ENCODE measurements around the gene ARHGAP24. TPM values are rescaled to one million over a fixed set of nuclear protein-coding genes. Genes with fewer than 3 reads are reported as not detected.

Gene ARHGAP24
- total and polyA plus RNA-seq, 2 experiments from 2014 or later, result 0.21 to 0.36 TPM

- no peak for TF ChIP-seq REST (IDR thresholded peaks at IDR 0.05; ENCODE audit: unreplicated experiment)
- no peak for TF ChIP-seq EZH2phosphoT487 (IDR thresholded peaks at IDR 0.05; ENCODE audit: unreplicated experiment)
- no peak for TF ChIP-seq CTCF (conservative IDR thresholded peaks at IDR 0.05; ENCODE audit: low read depth in 2 of 2)
Observed at GRCh38 chr4:85761803-85762528, 287.0 kb downstream of the ARHGAP24 start (continued).

GRCh38 chr4:85762529-85762871 lies 287.6 kb downstream of the ARHGAP24 start:
- DNase-seq (ENCODE audit: low spot score) (no peak), ATAC-seq (no peak)
- Mint-ChIP-seq H3K4me1 (peaks cover 39% of the 10 kb centered on the region), H3K27me3 (ENCODE audit: insufficient read depth, low read depth, poor library complexity) (no peaks in the 10 kb centered on the region), H3K4me3 (no peak overlapping the region), H3K27ac (no peak overlapping the region), H3K9me3 (no peaks in the 10 kb centered on the region), H3K36me3 (ENCODE audit: low read depth) (no peaks in the 10 kb centered on the region)
- H3K4me3 ChIP-seq, result no peak overlapping the region
- no peak overlapping the region for H3K4me2 ChIP-seq
- H3K36me3 ChIP-seq (ENCODE audit: insufficient read depth), result no peaks in the 10 kb centered on the region
- no peaks in the 10 kb centered on the region for H3K79me2 ChIP-seq (replicated peaks; ENCODE audit: insufficient read depth)
- H3K27me3 ChIP-seq (ENCODE audit: insufficient read depth), result no peaks in the 10 kb centered on the region
- 0 out of 2 replicates have a peak, but pooled peaks cover 4% of the 10 kb centered on the region for H3K9me2 ChIP-seq (ENCODE audit: insufficient read depth)
- H3K4me1 ChIP-seq (ENCODE audit: insufficient read depth), result peaks cover 20% of the 10 kb centered on the region
- no peak overlapping the region for H2AFZ ChIP-seq
- no peaks in the 10 kb centered on the region for H4K20me1 ChIP-seq (replicated peaks; ENCODE audit: insufficient read depth)
- H3F3A ChIP-seq (replicated peaks; ENCODE audit: low read depth), result no peaks in the 10 kb centered on the region
- H3K27ac ChIP-seq (ENCODE audit: low read depth), result no peak overlapping the region
- TF ChIP-seq EZH2phosphoT487 (IDR thresholded peaks at IDR 0.05; ENCODE audit: unreplicated experiment), result no peak
- TF ChIP-seq JUNB (IDR thresholded peaks at IDR 0.05; ENCODE audit: unreplicated experiment), result no peak

- ATAC-seq, result no peak; the same call in 2 of the 3 replicates
- no peak overlapping the region for H3K4me3 ChIP-seq
- TF ChIP-seq EZH2phosphoT487 (IDR thresholded peaks at IDR 0.05; ENCODE audit: unreplicated experiment), result no peak
- TF ChIP-seq POLR2AphosphoS5 (IDR thresholded peaks at IDR 0.05; ENCODE audit: low read depth), result no peak
- TF ChIP-seq JUNB (IDR thresholded peaks at IDR 0.05; ENCODE audit: unreplicated experiment), result no peak
- no peak for TF ChIP-seq REST (IDR thresholded peaks at IDR 0.05; ENCODE audit: unreplicated experiment)
- no peaks in the 10 kb centered on the region for H4K20me1 ChIP-seq (replicated peaks; ENCODE audit: insufficient read depth)
- H3K27me3 ChIP-seq (ENCODE audit: insufficient read depth), result no peaks in the 10 kb centered on the region
- H2AFZ ChIP-seq, result no peak overlapping the region
- H3K4me1 ChIP-seq (ENCODE audit: insufficient read depth), result peaks cover 20% of the 10 kb centered on the region
- no peak overlapping the region for H3K27ac ChIP-seq (ENCODE audit: low read depth)
- Mint-ChIP-seq H3K27ac (no peak overlapping the region), H3K4me1 (peaks cover 39% of the 10 kb centered on the region), H3K27me3 (ENCODE audit: insufficient read depth, low read depth, poor library complexity) (no peaks in the 10 kb centered on the region), H3K4me3 (no peak overlapping the region), H3K36me3 (ENCODE audit: low read depth) (no peaks in the 10 kb centered on the region), H3K9me3 (no peaks in the 10 kb centered on the region)
- H3K79me2 ChIP-seq (replicated peaks; ENCODE audit: insufficient read depth), result no peaks in the 10 kb centered on the region
- 0 out of 2 replicates have a peak, but pooled peaks cover 1% of the 10 kb centered on the region for H3K9me2 ChIP-seq (ENCODE audit: insufficient read depth)
- H3K36me3 ChIP-seq (ENCODE audit: insufficient read depth), result no peaks in the 10 kb centered on the region
- H3F3A ChIP-seq (replicated peaks; ENCODE audit: low read depth), result no peaks in the 10 kb centered on the region
- no peak for DNase-seq (ENCODE audit: low spot score)
- no peak overlapping the region for H3K4me2 ChIP-seq
Observed at GRCh38 chr4:85763202-85763601, 288.3 kb downstream of the ARHGAP24 start.
